ENCODE data around the gene C20orf204. TPM values are rescaled to one million over a fixed set of nuclear protein-coding genes. Genes with fewer than 3 reads are reported as not detected.

The C20orf204 gene
- total RNA-seq, 2 donors from 2014 or later: 4.0 to 4.1 TPM

DNA sequence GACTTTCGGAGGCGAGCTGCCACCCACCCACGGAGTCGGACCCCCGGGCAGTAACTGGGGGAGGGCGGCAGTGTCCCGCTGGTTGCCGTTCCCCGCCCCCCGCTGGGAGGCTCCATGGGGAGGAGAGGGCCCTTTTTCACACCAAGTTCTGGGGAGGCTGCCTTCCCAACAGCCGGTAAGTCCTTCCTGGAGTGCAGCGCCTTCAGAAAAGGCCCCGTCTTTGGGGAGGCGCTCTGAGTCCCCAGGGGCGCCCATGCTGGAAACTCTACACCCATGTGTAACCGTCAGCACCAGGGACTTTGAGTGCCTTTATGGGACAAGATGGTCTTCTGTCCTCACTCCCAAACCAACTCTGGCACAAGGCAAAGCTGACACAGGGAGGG is 13.9 kb downstream of the C20orf204 start:
- Mint-ChIP-seq H3K27me3 (ENCODE audit: insufficient read depth) (peaks cover 46% of the 10 kb centered on the region), H3K4me3 (peak overlapping the region; percentile 42), H3K36me3 (ENCODE audit: low read depth) (no peaks in the 10 kb centered on the region), H3K27ac (no peak overlapping the region), H3K4me1 (peaks cover 26% of the 10 kb centered on the region), H3K9me3 (no peaks in the 10 kb centered on the region)
- Histone ChIP-seq H3K9ac (ENCODE audit: extremely low read depth, low read length, poor library complexity, severe bottlenecking) (no peak overlapping the region), H3K27me3 (ENCODE audit: control insufficient read depth, insufficient read depth, low read length, poor library complexity, severe bottlenecking) (peaks cover 22% of the 10 kb centered on the region), H3K4me3 (ENCODE audit: low read length) (no peak overlapping the region), H3K9me3 (ENCODE audit: control insufficient read depth, low read length) (no peaks in the 10 kb centered on the region), H3K27ac (ENCODE audit: low read depth, low read length) (no peak overlapping the region), H3K4me1 (ENCODE audit: control insufficient read depth, insufficient read depth, low read length) (peaks cover 26% of the 10 kb centered on the region), H3K36me3 (ENCODE audit: control insufficient read depth, insufficient read depth, low read length) (no peaks in the 10 kb centered on the region)
- 50 to 89% methylated on average over 3 to 16 of the region's 16 CpGs for WGBS, 2 experiments (ENCODE audit: insufficient coverage in 1 of 2, insufficient read length in 1 of 2)
- DNase-seq: no peak
- TF ChIP-seq, protein P1, sequence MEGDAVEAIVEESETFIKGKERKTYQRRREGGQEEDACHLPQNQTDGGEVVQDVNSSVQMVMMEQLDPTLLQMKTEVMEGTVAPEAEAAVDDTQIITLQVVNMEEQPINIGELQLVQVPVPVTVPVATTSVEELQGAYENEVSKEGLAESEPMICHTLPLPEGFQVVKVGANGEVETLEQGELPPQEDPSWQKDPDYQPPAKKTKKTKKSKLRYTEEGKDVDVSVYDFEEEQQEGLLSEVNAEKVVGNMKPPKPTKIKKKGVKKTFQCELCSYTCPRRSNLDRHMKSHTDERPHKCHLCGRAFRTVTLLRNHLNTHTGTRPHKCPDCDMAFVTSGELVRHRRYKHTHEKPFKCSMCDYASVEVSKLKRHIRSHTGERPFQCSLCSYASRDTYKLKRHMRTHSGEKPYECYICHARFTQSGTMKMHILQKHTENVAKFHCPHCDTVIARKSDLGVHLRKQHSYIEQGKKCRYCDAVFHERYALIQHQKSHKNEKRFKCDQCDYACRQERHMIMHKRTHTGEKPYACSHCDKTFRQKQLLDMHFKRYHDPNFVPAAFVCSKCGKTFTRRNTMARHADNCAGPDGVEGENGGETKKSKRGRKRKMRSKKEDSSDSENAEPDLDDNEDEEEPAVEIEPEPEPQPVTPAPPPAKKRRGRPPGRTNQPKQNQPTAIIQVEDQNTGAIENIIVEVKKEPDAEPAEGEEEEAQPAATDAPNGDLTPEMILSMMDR (conservative IDR thresholded peaks at IDR 0.05): no peak

DNA sequence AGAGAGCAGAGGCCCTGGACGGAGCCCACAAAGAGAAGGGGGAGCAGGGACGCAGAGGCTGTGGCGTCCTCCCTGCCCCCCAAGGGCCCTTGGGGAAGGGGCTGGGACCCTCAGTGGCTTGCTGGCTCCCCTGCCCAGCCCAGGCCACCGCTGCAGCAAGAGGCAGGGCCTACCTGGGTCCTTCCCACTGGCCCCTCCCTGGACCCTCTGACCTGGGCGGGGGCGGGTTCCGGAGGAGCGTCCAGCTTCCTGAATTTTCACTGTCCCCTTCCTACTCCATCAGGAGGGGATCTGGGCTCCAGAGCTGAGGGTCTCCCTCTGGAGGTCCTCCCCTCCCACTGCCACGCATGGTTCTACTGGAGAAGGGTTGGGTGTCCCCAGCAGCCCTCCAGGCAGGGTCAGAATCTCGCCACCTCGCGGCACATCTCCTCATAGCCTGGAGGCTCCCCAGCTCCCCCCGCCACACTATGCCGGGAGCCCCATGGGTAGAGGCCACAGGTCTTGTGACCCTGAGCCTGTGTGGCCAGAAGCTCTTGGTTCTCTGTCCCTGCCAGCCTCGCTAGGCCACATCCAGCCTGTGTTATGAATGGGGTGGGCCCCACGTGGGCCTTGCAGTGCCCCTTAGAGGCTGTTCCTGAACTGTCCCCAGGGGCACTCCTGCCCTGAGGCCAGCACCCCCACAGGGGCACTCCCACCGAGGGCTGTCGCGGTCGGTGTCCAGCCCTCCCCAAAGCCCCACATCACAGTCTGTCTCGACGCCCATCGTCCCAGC is 14.5 kb downstream of the C20orf204 start:
- Mint-ChIP-seq H3K27me3 (ENCODE audit: insufficient read depth) (peaks cover 44% of the 10 kb centered on the region), H3K27ac (no peak overlapping the region), H3K36me3 (ENCODE audit: low read depth) (no peaks in the 10 kb centered on the region), H3K9me3 (no peaks in the 10 kb centered on the region), H3K4me3 (no peak overlapping the region), H3K4me1 (peaks cover 24% of the 10 kb centered on the region)
- peaks cover 21% of the 10 kb centered on the region for H3K4me1 ChIP-seq (ENCODE audit: control insufficient read depth, insufficient read depth, low read length)
- peak; percentile 73 for DNase-seq
- no peaks in the 10 kb centered on the region for H3K9me3 ChIP-seq (ENCODE audit: control insufficient read depth, low read length)
- peaks cover 22% of the 10 kb centered on the region for H3K27me3 ChIP-seq (ENCODE audit: control insufficient read depth, insufficient read depth, low read length, poor library complexity, severe bottlenecking)
- H3K9ac ChIP-seq (ENCODE audit: extremely low read depth, low read length, poor library complexity, severe bottlenecking): no peak overlapping the region
- no peak overlapping the region for H3K27ac ChIP-seq (ENCODE audit: low read depth, low read length)
- TF ChIP-seq, protein P1 (conservative IDR thresholded peaks at IDR 0.05): no peak
- no peaks in the 10 kb centered on the region for H3K36me3 ChIP-seq (ENCODE audit: control insufficient read depth, insufficient read depth, low read length)
- WGBS, 2 experiments (ENCODE audit: insufficient coverage in 1 of 2, insufficient read length in 1 of 2): 89 to 92% methylated on average over 15 to 23 of the region's 23 CpGs
- no peak overlapping the region for H3K4me3 ChIP-seq (ENCODE audit: low read length)

DNA sequence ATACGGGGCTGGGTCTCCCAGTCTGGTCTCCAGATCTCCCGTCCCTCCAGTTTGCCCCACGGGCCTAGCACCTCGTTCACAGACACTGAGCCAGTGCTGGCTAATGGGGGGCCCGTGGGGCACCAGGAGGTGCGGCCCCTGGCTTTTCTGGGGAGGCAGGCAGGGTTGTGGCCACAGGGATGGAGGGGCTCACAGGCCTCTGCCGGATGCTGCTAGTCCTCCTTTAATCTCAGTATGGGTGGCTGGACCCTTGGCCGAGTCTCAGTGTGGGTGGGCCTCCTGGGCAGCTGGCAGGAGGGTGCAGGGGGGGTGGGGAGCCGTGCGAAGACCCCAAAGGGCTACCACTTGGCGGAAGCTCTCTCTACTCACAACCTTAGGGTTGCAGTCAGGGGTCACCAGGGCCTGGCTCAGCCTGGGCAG is 15.1 kb downstream of the C20orf204 start:
- Mint-ChIP-seq H3K4me3 (no peak overlapping the region), H3K9me3 (no peaks in the 10 kb centered on the region), H3K27ac (no peak overlapping the region), H3K36me3 (ENCODE audit: low read depth) (no peaks in the 10 kb centered on the region), H3K4me1 (peaks cover 18% of the 10 kb centered on the region), H3K27me3 (ENCODE audit: insufficient read depth) (peaks cover 39% of the 10 kb centered on the region)
- WGBS, 2 experiments (ENCODE audit: insufficient coverage in 1 of 2, insufficient read length in 1 of 2): 93 to 97% methylated on average over 9 to 11 of the region's 11 CpGs
- Histone ChIP-seq H3K27me3 (ENCODE audit: control insufficient read depth, insufficient read depth, low read length, poor library complexity, severe bottlenecking) (peaks cover 22% of the 10 kb centered on the region), H3K9me3 (ENCODE audit: control insufficient read depth, low read length) (no peaks in the 10 kb centered on the region), H3K4me3 (ENCODE audit: low read length) (no peak overlapping the region), H3K27ac (ENCODE audit: low read depth, low read length) (no peak overlapping the region), H3K36me3 (ENCODE audit: control insufficient read depth, insufficient read depth, low read length) (no peaks in the 10 kb centered on the region), H3K9ac (ENCODE audit: extremely low read depth, low read length, poor library complexity, severe bottlenecking) (no peak overlapping the region), H3K4me1 (ENCODE audit: control insufficient read depth, insufficient read depth, low read length) (peaks cover 20% of the 10 kb centered on the region)
- DNase-seq: no peak
- TF ChIP-seq, protein P1 (conservative IDR thresholded peaks at IDR 0.05): no peak
